Activated CD4-positive, alpha-beta T cell treated with anti-CD3 and anti-CD28 coated beads, Interleukin-2, amount 10 ng/mL, durations not matched to agents 24 days and 14 days (primary cell): ENCODE data around the gene CADM1. TPM values are rescaled to one million over a fixed set of nuclear protein-coding genes. Genes with fewer than 3 reads are reported as not detected.

Experiments used
- DNase-seq: peaks from one replicate; pipeline ENCODE4 v3.0.0; 2022
- H3K27ac Mint-ChIP-seq: one replicate; pipeline ENCODE4 v1.8.0; 2022; ENCODE audit warnings: mild to moderate bottlenecking, mixed read lengths
- H3K27me3 Mint-ChIP-seq: one replicate; pipeline ENCODE4 v1.8.0; 2022; ENCODE audit warnings: mixed read lengths
- H3K36me3 Mint-ChIP-seq: one replicate; pipeline ENCODE4 v1.8.0; 2022; ENCODE audit warnings: low read depth, mild to moderate bottlenecking, mixed read lengths
- H3K4me1 Mint-ChIP-seq: one replicate; pipeline ENCODE4 v1.8.0; 2021; ENCODE audit warnings: mixed read lengths
- H3K4me3 Mint-ChIP-seq: one replicate; pipeline ENCODE4 v1.8.0; 2022; ENCODE audit warnings: mild to moderate bottlenecking, moderate library complexity, mixed read lengths
- H3K9me3 Mint-ChIP-seq: one replicate; pipeline ENCODE4 v1.8.0; 2021; ENCODE audit warnings: mixed read lengths
- intact Hi-C: fragments of 100-400 bp; cut with micrococcal nuclease; formaldehyde crosslinking; loops from one replicate; pipeline ENCODE4 v1.15.1; 2023
- total RNA-seq: library from RNA; stranded (reverse); gene quantifications from 2 replicates; pipeline ENCODE4 v1.2.3, GENCODE V29; 2022

CADM1 gene
- total RNA-seq, 1 donor from 2014 or later: 0.72 TPM

GRCh38 chr11:115378557-115378956 lies 125.7 kb downstream of the CADM1 start:
- H3K27me3 Mint-ChIP-seq: no peaks in the 10 kb centered on the region
- intact Hi-C loops: no loop called here
- no peaks in the 10 kb centered on the region for H3K9me3 Mint-ChIP-seq
- DNase-seq: no peak
- no peak overlapping the region for H3K4me3 Mint-ChIP-seq
- H3K27ac Mint-ChIP-seq: no peak overlapping the region
- no peaks in the 10 kb centered on the region for H3K36me3 Mint-ChIP-seq
- peaks cover 3% of the 10 kb centered on the region for H3K4me1 Mint-ChIP-seq

GRCh38 chr11:115377882-115378296 lies 126.3 kb downstream of the CADM1 start:
- Mint-ChIP-seq H3K4me3 (no peak overlapping the region), H3K36me3 (no peaks in the 10 kb centered on the region), H3K4me1 (peaks cover 3% of the 10 kb centered on the region), H3K9me3 (no peaks in the 10 kb centered on the region), H3K27ac (no peak overlapping the region), H3K27me3 (no peaks in the 10 kb centered on the region)
- intact Hi-C loops: no loop called here
- DNase-seq: no peak

GRCh38 chr11:115368616-115369015 lies 135.6 kb downstream of the CADM1 start:
- intact Hi-C loops: no loop called here
- Mint-ChIP-seq H3K9me3 (no peaks in the 10 kb centered on the region), H3K4me1 (no peaks in the 10 kb centered on the region), H3K4me3 (no peak overlapping the region), H3K27ac (no peak overlapping the region), H3K36me3 (no peaks in the 10 kb centered on the region), H3K27me3 (peaks cover 1% of the 10 kb centered on the region)
- no peak for DNase-seq

GRCh38 chr11:115366826-115367225 lies 137.4 kb downstream of the CADM1 start:
- Mint-ChIP-seq H3K27ac (no peak overlapping the region), H3K4me1 (no peaks in the 10 kb centered on the region), H3K27me3 (peaks cover 1% of the 10 kb centered on the region), H3K4me3 (no peak overlapping the region), H3K9me3 (no peaks in the 10 kb centered on the region), H3K36me3 (no peaks in the 10 kb centered on the region)
- DNase-seq: no peak
- intact Hi-C loops: no loop called here

- no peak overlapping the region for H3K27ac Mint-ChIP-seq
- no peaks in the 10 kb centered on the region for H3K36me3 Mint-ChIP-seq
- H3K9me3 Mint-ChIP-seq: no peaks in the 10 kb centered on the region
- no peak for DNase-seq
- no peaks in the 10 kb centered on the region for H3K4me1 Mint-ChIP-seq
- intact Hi-C loops: no loop called here
- no peak overlapping the region for H3K4me3 Mint-ChIP-seq
- H3K27me3 Mint-ChIP-seq: peaks cover 1% of the 10 kb centered on the region
Observed at GRCh38 chr11:115365907-115366306, 138.3 kb downstream of the CADM1 start.

- Mint-ChIP-seq H3K27ac (no peak overlapping the region), H3K36me3 (no peaks in the 10 kb centered on the region), H3K27me3 (peaks cover 1% of the 10 kb centered on the region), H3K9me3 (no peaks in the 10 kb centered on the region), H3K4me1 (no peaks in the 10 kb centered on the region), H3K4me3 (no peak overlapping the region)
- intact Hi-C loops: no loop called here
- DNase-seq: no peak
Observed at GRCh38 chr11:115364896-115365295, 139.3 kb downstream of the CADM1 start.

GRCh38 chr11:115363921-115364320 lies 140.3 kb downstream of the CADM1 start:
- H3K27me3 Mint-ChIP-seq: no peaks in the 10 kb centered on the region
- H3K4me3 Mint-ChIP-seq: no peak overlapping the region
- H3K36me3 Mint-ChIP-seq: no peaks in the 10 kb centered on the region
- no peak overlapping the region for H3K27ac Mint-ChIP-seq
- intact Hi-C loops: no loop called here
- H3K9me3 Mint-ChIP-seq: no peaks in the 10 kb centered on the region
- H3K4me1 Mint-ChIP-seq: no peaks in the 10 kb centered on the region
- no peak for DNase-seq

- no peaks in the 10 kb centered on the region for H3K4me1 Mint-ChIP-seq
- H3K27ac Mint-ChIP-seq: no peak overlapping the region
- no peaks in the 10 kb centered on the region for H3K9me3 Mint-ChIP-seq
- intact Hi-C loops: no loop called here
- no peak overlapping the region for H3K4me3 Mint-ChIP-seq
- DNase-seq: no peak
- H3K27me3 Mint-ChIP-seq: no peaks in the 10 kb centered on the region
- no peaks in the 10 kb centered on the region for H3K36me3 Mint-ChIP-seq
Observed at GRCh38 chr11:115363426-115363825, 140.8 kb downstream of the CADM1 start.

GRCh38 chr11:115362997-115363396 lies 141.2 kb downstream of the CADM1 start:
- DNase-seq: no peak
- Mint-ChIP-seq H3K27ac (no peak overlapping the region), H3K9me3 (no peaks in the 10 kb centered on the region), H3K27me3 (no peaks in the 10 kb centered on the region), H3K36me3 (no peaks in the 10 kb centered on the region), H3K4me1 (no peaks in the 10 kb centered on the region), H3K4me3 (no peak overlapping the region)
- intact Hi-C loops: no loop called here

- no peak overlapping the region for H3K27ac Mint-ChIP-seq
- H3K27me3 Mint-ChIP-seq: no peaks in the 10 kb centered on the region
- H3K36me3 Mint-ChIP-seq: no peaks in the 10 kb centered on the region
- intact Hi-C loops: no loop called here
- no peak overlapping the region for H3K4me3 Mint-ChIP-seq
- DNase-seq: no peak
- no peaks in the 10 kb centered on the region for H3K4me1 Mint-ChIP-seq
- no peaks in the 10 kb centered on the region for H3K9me3 Mint-ChIP-seq
Observed at GRCh38 chr11:115361025-115361424, 143.2 kb downstream of the CADM1 start.

GRCh38 chr11:115360186-115360824 lies 143.9 kb downstream of the CADM1 start:
- no peaks in the 10 kb centered on the region for H3K9me3 Mint-ChIP-seq
- H3K4me3 Mint-ChIP-seq: no peak overlapping the region
- no peaks in the 10 kb centered on the region for H3K36me3 Mint-ChIP-seq
- no peaks in the 10 kb centered on the region for H3K27me3 Mint-ChIP-seq
- intact Hi-C loops: no loop called here
- DNase-seq: no peak
- H3K4me1 Mint-ChIP-seq: no peaks in the 10 kb centered on the region
- H3K27ac Mint-ChIP-seq: no peak overlapping the region

GRCh38 chr11:115357066-115357465 lies 147.1 kb downstream of the CADM1 start:
- no peak overlapping the region for H3K4me3 Mint-ChIP-seq
- intact Hi-C loops: no loop called here
- H3K27ac Mint-ChIP-seq: no peak overlapping the region
- DNase-seq: no peak
- no peaks in the 10 kb centered on the region for H3K27me3 Mint-ChIP-seq
- no peaks in the 10 kb centered on the region for H3K9me3 Mint-ChIP-seq
- H3K4me1 Mint-ChIP-seq: no peaks in the 10 kb centered on the region
- H3K36me3 Mint-ChIP-seq: no peaks in the 10 kb centered on the region

GRCh38 chr11:115352805-115353485 lies 151.3 kb downstream of the CADM1 start:
- intact Hi-C loops: no loop called here
- Mint-ChIP-seq H3K27me3 (no peaks in the 10 kb centered on the region), H3K27ac (no peak overlapping the region), H3K9me3 (no peaks in the 10 kb centered on the region), H3K4me3 (no peak overlapping the region), H3K4me1 (no peaks in the 10 kb centered on the region), H3K36me3 (no peaks in the 10 kb centered on the region)
- no peak for DNase-seq

- Mint-ChIP-seq H3K27me3 (no peaks in the 10 kb centered on the region), H3K36me3 (no peaks in the 10 kb centered on the region), H3K27ac (no peak overlapping the region), H3K4me1 (no peaks in the 10 kb centered on the region), H3K4me3 (no peak overlapping the region), H3K9me3 (no peaks in the 10 kb centered on the region)
- no peak for DNase-seq
- intact Hi-C loops: no loop called here
Observed at GRCh38 chr11:115349335-115350017, 154.7 kb downstream of the CADM1 start.
